ENCODE results near the gene WNT10A. TPM values are rescaled to one million over a fixed set of nuclear protein-coding genes. Genes with fewer than 3 reads are reported as not detected.

Gene WNT10A
- polyA plus RNA-seq, 1 of the 3 experiments (the other 2 are of a cell fraction): 0.02 TPM

- no peak for TF ChIP-seq RCOR1 (IDR thresholded peaks at IDR 0.05; ENCODE audit: low read length)
- TF ChIP-seq GATA2 (CRISPR knock-in tag; IDR thresholded peaks at IDR 0.05): no peak
- TF ChIP-seq GABPA (IDR thresholded peaks at IDR 0.05; ENCODE audit: low read depth): no peak
- TF ChIP-seq EZH2phosphoT487 (IDR thresholded peaks at IDR 0.05; ENCODE audit: borderline replicate concordance, low read depth): no peak
- TF ChIP-seq FOSL2 (IDR thresholded peaks at IDR 0.05; ENCODE audit: borderline replicate concordance, low read depth): no peak
- TF ChIP-seq FOXM1 (IDR thresholded peaks at IDR 0.05; ENCODE audit: low read depth): no peak
- TF ChIP-seq SMC3 (IDR thresholded peaks at IDR 0.05; ENCODE audit: low read depth, low read length): no peak
- TF ChIP-seq TCF12 (IDR thresholded peaks at IDR 0.05): no peak
- TF ChIP-seq MXI1 (IDR thresholded peaks at IDR 0.05; ENCODE audit: low read depth, low read length): no peak
- TF ChIP-seq IRF3 (IDR thresholded peaks at IDR 0.05; ENCODE audit: low read depth, low read length): no peak
- TF ChIP-seq TAF1 (IDR thresholded peaks at IDR 0.05; ENCODE audit: borderline replicate concordance, low read depth, low read length): no peak
- TF ChIP-seq MEF2A (IDR thresholded peaks at IDR 0.05; ENCODE audit: borderline replicate concordance, low read depth): no peak
- WGBS (ENCODE audit: low lambda C conversion rate): 84% methylated on average over 4 of the region's 4 CpGs
- H3F3A ChIP-seq (replicated peaks; ENCODE audit: insufficient read depth): no peaks in the 10 kb centered on the region
- H3K9me3 ChIP-seq: no peaks in the 10 kb centered on the region
- H3K36me3 ChIP-seq (replicated peaks in 1 of 2; ENCODE audit: control insufficient read depth in 1 of 2, insufficient read depth in 2 of 2, low read length in 1 of 2): no peaks in the 10 kb centered on the region
- no peaks in the 10 kb centered on the region for H4K20me1 ChIP-seq (ENCODE audit: insufficient read depth)
- H3K4me1 ChIP-seq (ENCODE audit: control insufficient read depth in 1 of 2, insufficient read depth in 2 of 2, low read depth in 1 of 2, low read length in 1 of 2): peaks cover 0 to 32% of the 10 kb centered on the region in 2 experiments; a peak in 2 of 4 replicates
- H3K9me2 ChIP-seq: no peaks in the 10 kb centered on the region
- no peak for DNase-seq
- no peak overlapping the region for H3K4me3 ChIP-seq (ENCODE audit: low read depth in 2 of 2, low read length in 1 of 2)
- ChIA-PET CTCF (interaction anchor here (0.8 to 16.1 kb wide), 8 partner anchors 15 to 260 kb away, joined by 3 to 795 read pairs (median 5); partner anchors contain the start of genes CDK5R2 and WNT10A), POLR2A (interaction anchor here (1.5 kb wide), 1 partner anchor 13 kb away, joined by 3 read pairs; no protein-coding TSS in a partner anchor)
- no peak overlapping the region for H2AFZ ChIP-seq (ENCODE audit: low read depth)
- H3K9ac ChIP-seq: no peak overlapping the region
- H3K4me2 ChIP-seq: no peak overlapping the region
- peaks cover 49% of the 10 kb centered on the region for H3K27me3 ChIP-seq (ENCODE audit: insufficient read depth)
- H3K79me2 ChIP-seq (ENCODE audit: insufficient read depth): no peaks in the 10 kb centered on the region
- H3K27ac ChIP-seq (ENCODE audit: low read depth in 2 of 2, low read length in 1 of 2): no peak overlapping the region
These were observed 14.2 kb downstream of the WNT10A start for GRCh38 chr2:218894880-218895157.

GRCh38 chr2:218895326-218895725, 14.7 kb downstream of the WNT10A start:
- WGBS (ENCODE audit: low lambda C conversion rate): 91% methylated on average over 3 of the region's 3 CpGs
- peaks cover 49% of the 10 kb centered on the region for H3K27me3 ChIP-seq (ENCODE audit: insufficient read depth)
- no peak for TF ChIP-seq MEF2A (IDR thresholded peaks at IDR 0.05; ENCODE audit: borderline replicate concordance, low read depth)
- no peak for TF ChIP-seq SIN3A (IDR thresholded peaks at IDR 0.05; ENCODE audit: borderline replicate concordance, low read depth, low read length)
- no peak for TF ChIP-seq FOSL2 (IDR thresholded peaks at IDR 0.05; ENCODE audit: borderline replicate concordance, low read depth)
- no peak for TF ChIP-seq MAX (IDR thresholded peaks at IDR 0.05; ENCODE audit: low read depth)
- no peak for TF ChIP-seq IRF3 (IDR thresholded peaks at IDR 0.05; ENCODE audit: low read depth, low read length)
- no peak for TF ChIP-seq CHD2 (IDR thresholded peaks at IDR 0.05; ENCODE audit: low read length, partially characterized antibody)
- no peak for TF ChIP-seq MXI1 (IDR thresholded peaks at IDR 0.05; ENCODE audit: low read depth, low read length)
- no peak for TF ChIP-seq ELF1 (IDR thresholded peaks at IDR 0.05)
- TF ChIP-seq PBX3 (IDR thresholded peaks at IDR 0.05): no peak
- no peaks in the 10 kb centered on the region for H3K79me2 ChIP-seq (ENCODE audit: insufficient read depth)
- H3K9me2 ChIP-seq: no peaks in the 10 kb centered on the region
- no peak overlapping the region for H3K4me3 ChIP-seq (ENCODE audit: low read depth in 2 of 2, low read length in 1 of 2)
- no peak overlapping the region for H3K27ac ChIP-seq (ENCODE audit: low read depth in 2 of 2, low read length in 1 of 2)
- POLR2A ChIA-PET: no interaction called here
- H3K4me1 ChIP-seq (ENCODE audit: control insufficient read depth in 1 of 2, insufficient read depth in 2 of 2, low read depth in 1 of 2, low read length in 1 of 2): peaks cover 0 to 32% of the 10 kb centered on the region in 2 experiments; a peak in 2 of 4 replicates
- no peaks in the 10 kb centered on the region for H3K36me3 ChIP-seq (replicated peaks in 1 of 2; ENCODE audit: control insufficient read depth in 1 of 2, insufficient read depth in 2 of 2, low read length in 1 of 2)
- H3K4me2 ChIP-seq: no peak overlapping the region
- peak; percentile 28 for DNase-seq
- no peaks in the 10 kb centered on the region for H3K9me3 ChIP-seq
- H4K20me1 ChIP-seq (ENCODE audit: insufficient read depth): no peaks in the 10 kb centered on the region
- no peaks in the 10 kb centered on the region for H3F3A ChIP-seq (replicated peaks; ENCODE audit: insufficient read depth)
- H2AFZ ChIP-seq (ENCODE audit: low read depth): no peak overlapping the region
- H3K9ac ChIP-seq: no peak overlapping the region
- CTCF ChIA-PET: interaction anchor here (0.8 to 16.1 kb wide), 13 partner anchors 12 to 264 kb away, joined by 3 to 795 read pairs (median 38); partner anchors contain the start of genes CDK5R2, WNT10A and WNT6

Data from SK-N-SH (cell line).